MG63 (cell line): ENCODE data around the gene CFAP61. TPM values are rescaled to one million over a fixed set of nuclear protein-coding genes. Genes with fewer than 3 reads are reported as not detected.

Experiments used
- DNase-seq: peaks from one replicate; pipeline ENCODE4 v3.0.0-alpha.2; 2020
- H3K27me3 ChIP-seq: fragments of 250-450 bp; sonication (Bioruptor Pico); 2 replicates; pipeline ENCODE4 v1.5.1; 2020; ENCODE audit warnings: mild to moderate bottlenecking, moderate library complexity
- H3K36me3 ChIP-seq: fragments of 250-450 bp; sonication (Bioruptor Pico); 2 replicates; pipeline ENCODE4 v1.5.1; 2020; ENCODE audit warnings: mild to moderate bottlenecking, moderate library complexity
- H3K4me3 ChIP-seq: fragments of 250-450 bp; sonication (Bioruptor Pico); 2 replicates; pipeline ENCODE4 v1.5.1; 2020; ENCODE audit warnings: mild to moderate bottlenecking, moderate library complexity
- H3K9me3 ChIP-seq: fragments of 250-450 bp; sonication (Bioruptor Pico); 2 replicates; pipeline ENCODE4 v1.5.1; 2020; ENCODE audit warnings: mild to moderate bottlenecking, moderate library complexity
- total RNA-seq: library from RNA; depleted of rRNA; stranded (reverse); fragments of >200 nt; shearing (Covaris generic); gene quantifications from 2 replicates; pipeline ENCODE4 v1.2.3, GENCODE V29; 2014; ENCODE audit warnings: low replicate concordance

The CFAP61 gene
- total RNA-seq, 1 experiment from 2014 or later, result not detected

DNA sequence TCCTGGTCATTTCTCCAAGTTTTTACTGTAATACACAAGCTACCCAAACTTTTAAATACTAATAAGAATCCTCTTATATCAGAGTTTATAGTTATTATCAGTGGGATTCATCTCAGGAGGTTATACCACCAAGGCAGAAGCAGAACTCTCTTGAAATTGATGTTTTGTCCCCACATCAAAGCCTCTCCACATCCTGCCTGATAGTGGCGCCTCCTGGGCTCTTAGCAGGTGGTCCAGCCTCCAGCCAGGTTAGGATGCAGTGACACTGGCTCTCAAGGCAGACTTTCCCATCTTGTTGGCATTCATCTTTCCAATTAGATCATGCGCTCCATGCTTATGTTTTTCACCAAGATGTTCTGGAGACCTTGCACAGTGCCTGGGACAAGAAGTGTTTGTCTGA lies 233.7 kb downstream of the CFAP61 start:
- Histone ChIP-seq H3K27me3 (no peaks in the 10 kb centered on the region), H3K9me3 (no peaks in the 10 kb centered on the region), H3K4me3 (no peak overlapping the region), H3K36me3 (no peaks in the 10 kb centered on the region)
- DNase-seq, result no peak

DNA sequence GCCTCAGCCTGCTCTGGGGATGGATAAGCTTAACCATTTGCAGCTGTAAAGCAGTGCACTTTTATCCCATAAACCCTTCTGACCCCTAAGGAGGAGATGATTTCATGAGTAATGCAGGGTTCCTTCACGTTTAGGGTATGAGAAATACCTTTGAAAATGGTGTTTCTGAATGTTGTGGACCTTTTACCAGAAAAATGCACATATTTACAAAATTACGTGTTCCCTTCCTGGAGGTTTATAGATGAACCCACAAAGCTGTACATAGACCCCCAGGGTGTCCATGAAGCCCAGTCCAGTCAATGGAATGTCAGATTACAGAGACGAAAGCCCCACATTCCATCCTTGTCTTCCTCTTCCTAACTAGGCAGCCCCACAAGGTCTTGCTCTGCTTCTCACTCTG lies 237.0 kb downstream of the CFAP61 start:
- Histone ChIP-seq H3K27me3 (no peaks in the 10 kb centered on the region), H3K9me3 (no peaks in the 10 kb centered on the region), H3K36me3 (no peaks in the 10 kb centered on the region), H3K4me3 (no peak overlapping the region)
- no peak for DNase-seq

DNA sequence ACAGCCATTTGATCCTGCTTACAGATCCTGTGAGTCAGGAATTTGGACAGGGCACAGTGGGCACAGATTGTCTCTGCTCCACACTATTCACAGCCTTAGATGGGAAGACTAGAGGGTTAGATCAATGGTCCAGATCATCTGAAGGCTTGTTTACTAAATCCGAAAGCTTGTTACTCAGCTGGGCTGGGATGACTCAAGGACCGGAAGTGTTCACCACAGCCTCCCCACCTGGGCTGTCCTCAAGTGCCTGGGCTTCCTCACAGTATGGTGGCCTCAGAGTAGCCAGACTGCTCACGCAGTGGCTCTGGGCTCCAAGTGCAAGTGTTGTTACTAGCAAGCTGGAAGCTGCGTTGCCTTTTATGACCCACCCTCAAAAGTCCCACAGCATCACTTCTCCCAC lies 240.1 kb downstream of the CFAP61 start:
- no peak for DNase-seq
- Histone ChIP-seq H3K36me3 (no peaks in the 10 kb centered on the region), H3K27me3 (no peaks in the 10 kb centered on the region), H3K9me3 (no peaks in the 10 kb centered on the region), H3K4me3 (no peak overlapping the region)

DNA sequence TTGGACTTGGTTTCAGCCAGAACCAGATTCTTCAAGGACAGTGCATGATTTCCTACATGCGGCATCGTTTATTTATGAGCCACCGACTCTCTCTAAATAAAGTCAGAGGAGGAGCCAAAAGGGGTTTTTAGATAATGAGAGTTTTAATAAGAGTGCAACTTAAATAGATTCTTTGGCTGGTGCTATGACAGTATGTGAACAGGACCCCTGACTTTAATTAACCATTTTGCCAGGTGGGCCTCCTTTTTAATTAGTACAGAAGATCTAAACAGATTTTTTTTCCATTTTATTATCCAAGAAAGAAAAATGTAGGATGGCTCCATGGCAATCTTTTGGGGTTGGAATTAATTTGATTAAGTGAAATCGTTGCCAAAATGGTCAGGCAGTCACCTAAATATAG lies 240.8 kb downstream of the CFAP61 start:
- no peak for DNase-seq
- Histone ChIP-seq H3K27me3 (no peaks in the 10 kb centered on the region), H3K9me3 (no peaks in the 10 kb centered on the region), H3K4me3 (no peak overlapping the region), H3K36me3 (no peaks in the 10 kb centered on the region)

DNA sequence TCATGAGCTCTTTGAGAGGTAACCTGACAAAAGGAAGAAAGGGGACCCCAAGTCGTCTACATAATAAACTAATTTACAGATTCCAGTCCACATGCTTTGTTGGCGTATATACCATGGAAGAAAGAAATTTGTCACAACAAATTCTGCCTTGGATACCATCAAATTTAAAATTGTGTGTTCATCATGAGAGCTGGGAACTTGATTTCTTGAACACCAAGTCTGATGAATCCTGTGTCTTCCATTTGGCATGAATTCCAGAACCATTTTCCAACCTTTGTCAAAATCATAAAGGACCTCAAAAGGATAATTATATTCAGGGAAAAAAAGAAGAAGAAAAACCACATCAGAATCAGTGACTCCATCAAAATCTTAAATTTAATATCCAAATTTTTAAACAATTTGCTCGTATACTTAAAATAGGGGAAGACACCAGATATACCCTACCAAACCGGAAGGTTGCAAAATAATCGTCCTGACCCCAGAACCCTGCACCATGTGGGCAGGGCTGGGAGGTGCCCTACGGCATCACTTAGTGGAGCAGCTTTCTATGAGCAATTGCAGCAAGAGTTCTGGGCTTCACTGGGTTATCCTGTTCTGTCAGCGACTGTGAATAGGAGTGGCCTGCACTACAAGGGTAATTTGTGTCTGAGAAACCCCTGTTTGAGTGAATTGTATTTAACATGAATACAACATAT lies 241.5 kb downstream of the CFAP61 start:
- Histone ChIP-seq H3K27me3 (no peaks in the 10 kb centered on the region), H3K4me3 (no peak overlapping the region), H3K9me3 (no peaks in the 10 kb centered on the region), H3K36me3 (no peaks in the 10 kb centered on the region)
- no peak for DNase-seq

DNA sequence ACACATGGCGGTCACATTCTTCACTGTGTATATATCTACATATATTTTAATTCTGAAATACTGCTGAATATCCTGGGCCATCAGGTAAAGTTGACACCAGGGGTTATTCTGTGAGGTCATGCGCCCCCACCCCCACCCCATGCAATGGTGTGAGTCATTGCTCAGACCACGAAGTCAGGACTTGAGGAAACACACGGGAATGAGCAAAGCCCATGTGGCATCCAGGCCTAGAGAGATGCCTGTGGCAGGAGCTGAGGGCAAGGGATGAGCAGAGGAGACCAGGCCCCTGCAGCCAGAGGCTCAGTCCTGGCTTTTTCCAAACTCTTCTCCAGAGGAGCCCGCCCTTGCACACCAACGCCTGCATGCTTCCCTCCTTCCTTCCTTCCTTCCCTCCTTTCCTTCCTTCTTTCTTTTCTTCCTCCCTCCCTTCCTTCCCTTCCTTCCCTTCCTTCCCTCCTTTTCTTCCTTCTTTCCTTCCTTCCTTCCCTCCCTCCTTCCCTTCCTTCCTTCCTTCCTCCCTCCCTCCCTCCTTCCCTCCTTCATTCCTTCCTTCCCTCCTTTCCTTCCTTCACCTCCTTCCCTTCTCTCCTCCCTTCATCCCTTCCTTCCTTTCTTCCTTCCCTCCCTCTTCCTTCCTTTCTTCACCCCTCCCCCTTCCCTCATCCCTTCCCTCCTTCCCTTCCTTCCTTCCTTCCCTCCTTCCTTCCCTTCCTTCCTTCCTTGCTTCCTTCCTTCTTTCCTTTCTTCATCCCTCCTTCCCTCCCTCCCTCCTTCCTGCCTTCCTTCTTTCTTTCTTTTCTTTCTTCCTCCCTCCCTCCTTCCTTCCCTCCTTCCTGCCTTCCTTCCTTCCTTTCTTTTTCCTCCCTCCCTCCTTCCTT lies 243.5 kb downstream of the CFAP61 start:
- H3K9me3 ChIP-seq, result no peaks in the 10 kb centered on the region
- no peak overlapping the region for H3K4me3 ChIP-seq
- no peaks in the 10 kb centered on the region for H3K27me3 ChIP-seq
- DNase-seq, result no peak
- no peaks in the 10 kb centered on the region for H3K36me3 ChIP-seq

DNA sequence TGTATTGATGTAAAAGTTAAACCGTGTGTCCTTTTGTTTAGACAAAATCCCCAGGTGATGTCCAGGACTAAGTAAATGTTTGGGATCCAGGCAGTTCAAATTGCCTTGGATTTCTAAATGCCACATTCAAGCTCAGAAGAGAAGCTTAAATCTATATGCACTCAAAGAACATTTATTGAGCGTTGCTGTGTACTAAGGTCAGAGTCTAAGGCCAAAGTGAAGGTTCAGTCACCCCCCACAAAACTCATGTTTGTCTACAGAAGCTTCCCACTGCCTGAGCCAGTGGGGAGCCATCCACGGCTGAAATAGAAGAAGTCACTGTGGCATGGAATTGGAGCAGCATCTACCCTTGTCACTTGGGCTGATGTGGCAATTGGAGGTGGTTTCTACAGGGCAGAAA lies 244.8 kb downstream of the CFAP61 start:
- no peaks in the 10 kb centered on the region for H3K9me3 ChIP-seq
- H3K4me3 ChIP-seq, result no peak overlapping the region
- DNase-seq, result no peak
- H3K27me3 ChIP-seq, result no peaks in the 10 kb centered on the region
- H3K36me3 ChIP-seq, result no peaks in the 10 kb centered on the region

DNA sequence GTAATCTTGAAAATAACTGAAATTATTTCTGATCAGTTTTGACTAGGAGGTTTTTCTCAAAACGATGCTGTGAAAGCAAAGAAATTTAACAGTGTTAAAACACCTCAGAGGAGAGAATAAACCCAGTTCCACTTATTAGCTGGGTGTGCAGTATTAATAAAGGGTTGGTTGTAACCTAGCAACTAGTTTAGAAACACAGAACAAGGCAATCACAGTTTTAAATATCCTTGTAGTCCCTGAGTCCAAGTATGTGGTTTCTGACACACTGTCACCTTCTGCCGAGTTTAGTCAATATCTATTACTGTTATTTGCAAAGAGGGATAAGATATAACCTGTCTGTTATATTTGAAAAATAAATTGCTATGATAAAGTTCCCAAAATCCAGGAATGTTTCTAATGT lies 245.4 kb downstream of the CFAP61 start:
- Histone ChIP-seq H3K27me3 (no peaks in the 10 kb centered on the region), H3K9me3 (no peaks in the 10 kb centered on the region), H3K4me3 (no peak overlapping the region), H3K36me3 (no peaks in the 10 kb centered on the region)
- DNase-seq, result no peak

DNA sequence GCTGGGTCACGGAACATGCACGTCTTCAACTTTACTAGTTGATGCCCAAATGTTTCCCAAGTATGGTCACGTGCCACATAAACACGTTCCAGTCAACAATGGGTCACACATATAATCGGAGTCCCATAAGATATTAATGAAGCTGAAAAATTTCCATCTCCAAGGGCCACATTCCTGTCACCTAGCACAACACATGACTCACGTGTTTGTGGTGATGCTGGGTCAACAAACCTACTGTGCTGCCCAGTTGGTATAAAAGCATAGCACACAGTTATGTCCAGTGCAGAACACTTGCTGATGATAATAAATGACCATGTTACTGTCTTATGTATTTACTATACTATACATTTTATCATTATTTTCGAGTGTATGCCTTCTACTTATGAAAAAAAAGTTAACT lies 247.6 kb downstream of the CFAP61 start:
- H3K27me3 ChIP-seq, result no peaks in the 10 kb centered on the region
- H3K36me3 ChIP-seq, result no peaks in the 10 kb centered on the region
- no peak for DNase-seq
- no peak overlapping the region for H3K4me3 ChIP-seq
- H3K9me3 ChIP-seq, result no peaks in the 10 kb centered on the region

DNA sequence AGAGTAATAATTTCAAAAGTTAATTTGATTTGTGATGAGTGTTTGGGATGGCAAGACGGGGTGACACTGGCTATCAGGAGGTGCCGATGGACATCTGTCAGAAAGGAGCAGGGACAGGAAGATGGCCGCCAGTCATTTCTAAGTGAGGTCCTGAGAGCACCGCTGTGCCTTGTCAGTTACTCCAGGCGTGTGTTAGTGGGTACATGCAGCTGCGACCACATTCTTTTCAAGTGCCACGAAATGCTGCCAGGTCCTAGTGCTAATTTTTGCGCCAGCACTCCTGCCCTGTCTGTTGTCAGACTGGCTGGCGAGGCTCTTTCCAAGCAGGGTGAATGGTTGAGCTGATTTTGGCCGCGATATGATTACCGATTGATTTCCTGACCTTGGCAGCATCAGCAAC lies 251.0 kb downstream of the CFAP61 start:
- Histone ChIP-seq H3K4me3 (no peak overlapping the region), H3K9me3 (no peaks in the 10 kb centered on the region), H3K27me3 (no peaks in the 10 kb centered on the region), H3K36me3 (no peaks in the 10 kb centered on the region)
- DNase-seq, result no peak

DNA sequence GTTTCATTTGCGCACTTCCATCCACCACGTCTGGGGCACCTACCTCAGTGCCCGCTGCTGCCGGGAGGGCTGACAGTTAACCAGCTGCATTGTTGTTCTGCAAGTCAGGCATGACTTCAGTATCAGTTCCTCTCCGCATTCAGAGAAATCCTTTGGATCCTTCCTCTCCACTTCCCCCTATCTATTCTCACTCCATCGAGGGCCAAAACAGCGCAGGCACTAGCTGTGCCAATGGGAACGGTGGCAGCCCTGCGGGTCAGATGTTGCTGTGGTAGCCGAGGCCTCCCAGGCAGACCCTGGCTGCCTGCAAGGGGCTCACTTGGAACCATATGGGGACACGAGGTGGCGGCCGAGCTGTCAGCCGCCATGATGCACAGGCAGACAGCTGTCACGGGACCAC lies 251.4 kb downstream of the CFAP61 start:
- H3K4me3 ChIP-seq, result no peak overlapping the region
- no peaks in the 10 kb centered on the region for H3K27me3 ChIP-seq
- no peaks in the 10 kb centered on the region for H3K9me3 ChIP-seq
- no peak for DNase-seq
- no peaks in the 10 kb centered on the region for H3K36me3 ChIP-seq

DNA sequence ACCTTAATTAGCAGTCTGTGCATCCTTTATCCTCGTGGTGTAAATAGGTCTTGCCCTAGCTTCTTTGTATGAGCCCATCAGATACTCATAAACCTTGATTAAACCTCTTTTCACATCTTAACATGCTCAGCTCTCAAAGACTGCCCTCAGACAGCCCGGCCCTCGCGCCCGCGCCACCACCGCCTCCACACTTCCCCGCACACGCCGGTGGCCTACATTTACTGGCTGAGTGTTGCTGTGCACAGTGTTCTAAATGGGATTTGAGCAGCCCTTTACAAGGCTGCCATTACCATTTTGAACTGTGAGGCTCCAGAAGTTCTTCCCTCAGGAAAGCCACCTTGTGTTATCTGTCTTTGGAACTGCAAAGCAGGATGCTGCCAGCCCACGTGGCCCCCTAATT lies 252.6 kb downstream of the CFAP61 start:
- H3K27me3 ChIP-seq, result no peaks in the 10 kb centered on the region
- no peaks in the 10 kb centered on the region for H3K9me3 ChIP-seq
- H3K36me3 ChIP-seq, result no peaks in the 10 kb centered on the region
- DNase-seq, result no peak
- H3K4me3 ChIP-seq, result no peak overlapping the region

DNA sequence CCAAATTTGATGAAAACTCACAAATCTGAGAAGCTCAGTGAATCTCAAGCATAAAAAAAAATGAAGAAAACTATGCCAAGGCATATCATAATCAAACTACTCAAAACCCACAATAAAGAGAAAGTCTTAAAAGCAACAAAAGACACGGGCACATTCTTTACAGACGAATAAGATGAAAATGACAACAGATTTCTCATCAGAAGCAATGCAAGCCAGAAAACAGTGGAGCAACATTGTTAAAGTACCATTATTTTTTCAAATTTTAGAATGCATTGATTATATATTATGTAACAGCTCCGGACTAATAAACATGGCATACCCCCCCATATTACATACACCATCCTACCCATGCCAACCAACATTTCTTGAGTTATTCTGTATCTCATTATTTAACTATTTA lies 260.2 kb downstream of the CFAP61 start:
- Histone ChIP-seq H3K27me3 (no peaks in the 10 kb centered on the region), H3K9me3 (no peaks in the 10 kb centered on the region), H3K4me3 (no peak overlapping the region), H3K36me3 (no peaks in the 10 kb centered on the region)
- no peak for DNase-seq

DNA sequence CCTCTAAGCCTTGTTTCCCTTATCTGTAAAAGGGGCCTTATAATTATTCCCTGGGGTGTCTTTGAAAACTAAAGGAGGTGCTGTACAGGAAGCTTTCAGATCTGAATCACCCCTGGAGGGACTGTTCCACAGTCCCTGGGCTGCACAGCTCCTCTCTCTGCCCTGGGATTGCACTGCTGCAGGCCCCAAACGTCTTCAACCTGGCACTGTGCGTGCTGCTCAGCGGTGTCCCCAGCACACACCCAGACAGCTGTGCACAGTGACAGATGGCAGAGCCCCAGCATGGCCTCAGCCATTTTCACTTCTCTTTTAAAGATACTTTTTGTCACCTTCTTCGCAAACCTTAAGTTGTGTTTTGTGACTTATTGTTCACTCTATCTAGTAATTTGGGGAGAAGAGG lies 264.9 kb downstream of the CFAP61 start:
- Histone ChIP-seq H3K9me3 (no peaks in the 10 kb centered on the region), H3K36me3 (no peaks in the 10 kb centered on the region), H3K4me3 (no peak overlapping the region), H3K27me3 (no peaks in the 10 kb centered on the region)
- no peak for DNase-seq

DNA sequence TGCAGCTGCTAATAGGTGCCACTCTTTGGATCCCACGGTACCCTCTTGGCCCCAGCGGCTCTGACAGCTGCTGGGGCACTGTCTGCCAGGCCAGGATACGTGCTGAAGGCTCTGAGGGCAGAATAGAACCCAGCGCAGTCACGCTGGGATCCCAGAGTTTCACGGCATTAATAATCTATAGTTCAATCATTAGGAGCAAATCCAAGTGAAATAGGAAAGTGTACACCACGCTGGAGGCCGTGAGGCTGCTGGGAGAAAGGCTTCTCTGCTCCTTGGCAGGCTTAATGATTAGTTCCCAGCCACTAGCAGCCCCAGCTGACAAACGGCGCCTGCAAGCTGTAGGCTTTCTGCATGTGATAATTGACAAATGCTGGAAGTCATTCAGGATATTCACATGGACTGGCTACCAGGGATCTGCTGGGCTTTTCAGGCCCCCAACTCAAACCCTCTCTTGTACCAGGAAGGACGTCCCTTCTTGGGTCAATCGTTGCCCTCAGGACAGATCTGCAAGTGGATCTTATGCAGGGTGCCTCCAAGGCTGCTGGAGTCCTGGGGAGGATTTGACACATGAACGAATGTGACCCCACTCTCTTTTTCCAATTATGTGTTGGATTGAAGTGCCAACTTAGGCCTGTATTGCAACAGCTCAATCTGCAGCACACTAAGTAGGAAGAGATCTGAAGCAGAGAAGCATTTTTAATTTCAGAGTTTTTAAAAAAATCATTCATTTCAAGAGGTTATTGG lies 265.5 kb downstream of the CFAP61 start:
- Histone ChIP-seq H3K27me3 (no peaks in the 10 kb centered on the region), H3K9me3 (no peaks in the 10 kb centered on the region), H3K4me3 (no peak overlapping the region), H3K36me3 (no peaks in the 10 kb centered on the region)
- no peak for DNase-seq

DNA sequence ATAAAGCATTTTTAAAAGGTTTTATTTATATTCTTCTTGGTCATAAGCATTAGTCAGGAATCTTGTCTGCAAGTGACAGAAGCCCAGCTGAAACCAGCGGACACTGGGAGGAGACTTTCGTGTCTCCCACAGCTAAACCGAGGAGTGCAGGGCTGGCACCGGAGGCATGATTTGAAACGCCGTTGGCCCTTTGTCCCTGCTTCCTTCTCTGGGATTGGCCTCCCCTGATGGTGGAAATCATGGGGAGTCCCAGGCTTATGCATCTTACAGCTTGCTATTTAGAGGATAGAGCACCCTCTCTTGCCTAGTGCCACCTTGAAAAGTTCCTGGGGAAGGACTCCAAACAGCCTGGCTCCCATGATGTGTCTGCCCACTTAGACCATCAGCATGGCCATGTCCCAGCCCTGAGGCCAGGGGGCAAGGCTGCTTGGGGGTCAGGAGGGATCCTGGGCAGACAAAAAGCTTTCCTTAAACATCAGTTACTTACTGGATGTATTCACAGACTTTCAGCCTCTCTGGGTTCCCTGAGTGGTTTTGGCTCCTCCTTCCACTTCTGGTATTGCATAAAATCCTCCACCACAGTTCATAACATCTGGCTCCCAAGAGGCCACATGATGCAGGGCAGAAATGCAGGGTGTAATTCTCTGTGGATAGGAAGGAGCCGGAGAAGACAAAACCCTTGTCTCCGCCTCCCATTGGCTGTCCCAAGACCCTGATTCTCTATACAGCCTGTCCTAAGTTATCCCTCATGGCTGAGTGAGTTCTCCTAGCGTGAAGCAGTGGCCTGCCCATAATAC lies 266.2 kb downstream of the CFAP61 start:
- no peak for DNase-seq
- Histone ChIP-seq H3K27me3 (no peaks in the 10 kb centered on the region), H3K9me3 (no peaks in the 10 kb centered on the region), H3K36me3 (no peaks in the 10 kb centered on the region), H3K4me3 (no peak overlapping the region)

DNA sequence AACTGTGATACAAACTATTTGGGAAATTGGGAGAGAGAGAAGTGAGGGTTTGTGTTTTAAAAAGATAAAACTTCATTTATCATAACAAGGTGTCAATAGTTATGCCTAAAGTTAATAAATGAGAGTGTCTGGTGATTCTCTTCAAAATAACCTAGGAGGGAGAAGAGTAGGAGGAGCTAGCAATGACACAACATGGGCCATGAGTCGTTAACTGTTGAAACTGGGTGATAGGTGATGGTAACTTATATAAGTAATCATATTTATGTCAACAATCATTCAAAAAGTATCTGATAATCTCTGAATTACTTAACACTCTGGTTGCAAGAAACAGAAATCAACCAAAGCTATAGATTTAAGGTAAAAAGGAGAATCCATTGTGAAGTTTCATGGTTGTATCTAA lies 268.8 kb downstream of the CFAP61 start:
- H3K9me3 ChIP-seq, result no peaks in the 10 kb centered on the region
- no peak for DNase-seq
- no peak overlapping the region for H3K4me3 ChIP-seq

More for the DNA sequence above, 268.8 kb downstream of the CFAP61 start:
- Histone ChIP-seq H3K36me3 (no peaks in the 10 kb centered on the region), H3K27me3 (no peaks in the 10 kb centered on the region)
